Colonic mucosa (tissue), 4 donors: ENCODE measurements around the gene NFE2L1. TPM values are rescaled to one million over a fixed set of nuclear protein-coding genes. Genes with fewer than 3 reads are reported as not detected.
A peak's percentile ranks its signal among the peaks of the same experiment; 100 is the strongest.

ENCODE experiments used
- DNase-seq: peaks from one replicate; pipeline ENCODE4 v3.0.0-alpha.2; 2020
- H3K27ac ChIP-seq: fragments of 200-600 bp; one replicate; pipeline ENCODE4 v1.8.0; 2021
- H3K27me3 ChIP-seq: fragments of 200-600 bp; one replicate; pipeline ENCODE4 v1.8.0; 2021
- H3K36me3 ChIP-seq: fragments of 200-600 bp; one replicate; pipeline ENCODE4 v1.8.0; 2021
- H3K4me1 ChIP-seq: fragments of 200-600 bp; one replicate; pipeline ENCODE4 v1.8.0; 2021; ENCODE audit warnings: mild to moderate bottlenecking
- H3K4me3 ChIP-seq: fragments of 200-600 bp; one replicate; pipeline ENCODE4 v1.8.0; 2021
- H3K9ac ChIP-seq, 2 donors: one replicate each; pipeline ENCODE4 v1.7.0; 2013; ENCODE audit warnings: control low read depth in 2 of 2, low read depth in 2 of 2, low read length in 2 of 2
- H3K9me3 ChIP-seq: fragments of 200-600 bp; one replicate; pipeline ENCODE4 v1.8.0; 2021
- intact Hi-C: fragments of 100-400 bp; cut with DNase I; formaldehyde crosslinking; loops from one replicate; pipeline ENCODE4 v1.14.1; 2022
- total RNA-seq, 2 donors: library from RNA; stranded (reverse); fragmentation: NEBNext Ultra II Directional in 1 of 2; extraction: Animal tissue kit (Norgen Biotek cat#: 25700) in 1 of 2; gene quantifications; one replicate each; pipeline ENCODE4 v1.2.1, GENCODE V29; 2021
- TF ChIP-seq, protein P1 (sequence below): fragments of 200-600 bp; IDR thresholded peaks from one replicate; pipeline ENCODE4 v1.8.0; 2022; ENCODE audit warnings: antibody characterized with exemption, mild to moderate bottlenecking
- donor health status: healthy.
- donor health status: DM: no; HTN: no; CAD: no.
- donor health status: DM: no; HTN: no; CAD: no.

NFE2L1 gene
- total RNA-seq, 2 donors from 2014 or later, result 158 to 264 TPM

GRCh38 chr17:48045316-48046001 is 2.7 kb upstream of the NFE2L1 start:
- H3K36me3 ChIP-seq, result no peaks in the 10 kb centered on the region
- peaks cover 14% of the 10 kb centered on the region for H3K4me1 ChIP-seq
- TF ChIP-seq, protein P1, sequence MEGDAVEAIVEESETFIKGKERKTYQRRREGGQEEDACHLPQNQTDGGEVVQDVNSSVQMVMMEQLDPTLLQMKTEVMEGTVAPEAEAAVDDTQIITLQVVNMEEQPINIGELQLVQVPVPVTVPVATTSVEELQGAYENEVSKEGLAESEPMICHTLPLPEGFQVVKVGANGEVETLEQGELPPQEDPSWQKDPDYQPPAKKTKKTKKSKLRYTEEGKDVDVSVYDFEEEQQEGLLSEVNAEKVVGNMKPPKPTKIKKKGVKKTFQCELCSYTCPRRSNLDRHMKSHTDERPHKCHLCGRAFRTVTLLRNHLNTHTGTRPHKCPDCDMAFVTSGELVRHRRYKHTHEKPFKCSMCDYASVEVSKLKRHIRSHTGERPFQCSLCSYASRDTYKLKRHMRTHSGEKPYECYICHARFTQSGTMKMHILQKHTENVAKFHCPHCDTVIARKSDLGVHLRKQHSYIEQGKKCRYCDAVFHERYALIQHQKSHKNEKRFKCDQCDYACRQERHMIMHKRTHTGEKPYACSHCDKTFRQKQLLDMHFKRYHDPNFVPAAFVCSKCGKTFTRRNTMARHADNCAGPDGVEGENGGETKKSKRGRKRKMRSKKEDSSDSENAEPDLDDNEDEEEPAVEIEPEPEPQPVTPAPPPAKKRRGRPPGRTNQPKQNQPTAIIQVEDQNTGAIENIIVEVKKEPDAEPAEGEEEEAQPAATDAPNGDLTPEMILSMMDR, result no peak
- no peak overlapping the region for H3K4me3 ChIP-seq
- intact Hi-C loops, result no loop called here
- H3K27ac ChIP-seq, result peak overlapping the region; percentile 48
- H3K9me3 ChIP-seq, result no peaks in the 10 kb centered on the region
- no peaks in the 10 kb centered on the region for H3K27me3 ChIP-seq
- H3K9ac ChIP-seq, result peak overlapping the region in 1 of 2 donors; percentile 24
- DNase-seq, result peak; percentile 79

DNA sequence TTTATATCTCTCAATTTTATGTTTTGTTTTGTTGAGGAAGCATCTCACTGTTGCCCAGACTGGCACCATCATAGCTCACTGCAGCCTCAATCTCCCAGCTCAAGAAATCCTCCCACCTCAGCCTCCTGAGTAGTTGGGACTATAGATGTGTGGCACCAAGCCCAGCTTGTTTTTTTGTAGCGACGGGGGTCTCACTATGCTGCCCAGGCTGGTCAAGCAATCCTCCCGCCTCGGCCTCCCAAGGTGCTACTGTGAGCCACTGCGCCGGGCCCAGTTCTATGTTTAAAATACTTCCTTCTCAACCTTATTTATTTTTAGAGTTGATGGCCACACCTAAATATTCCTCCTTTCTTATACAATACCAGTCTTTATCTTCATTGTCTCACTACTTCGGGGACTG is 1.9 kb upstream of the NFE2L1 start:
- no peak for DNase-seq
- intact Hi-C loops, result no loop called here
- TF ChIP-seq, protein P1, result no peak
- Histone ChIP-seq H3K4me1 (peaks cover 21% of the 10 kb centered on the region), H3K4me3 (no peak overlapping the region), H3K9me3 (no peaks in the 10 kb centered on the region), H3K9ac (no peak overlapping the region), H3K27me3 (no peaks in the 10 kb centered on the region), H3K27ac (peak overlapping the region; percentile 48), H3K36me3 (peaks cover 4% of the 10 kb centered on the region)

- Histone ChIP-seq H3K27me3 (no peaks in the 10 kb centered on the region), H3K9me3 (no peaks in the 10 kb centered on the region), H3K4me3 (peak overlapping the region; percentile 65), H3K27ac (peak overlapping the region; percentile 95), H3K9ac (peak overlapping the region; percentile 81 to 98), H3K4me1 (peaks cover 30% of the 10 kb centered on the region), H3K36me3 (peaks cover 5% of the 10 kb centered on the region)
- intact Hi-C loops, result no loop called here
- TF ChIP-seq, protein P1, result no peak
- DNase-seq, result no peak
Measured at GRCh38 chr17:48047113-48047740, 932 bp upstream of the NFE2L1 start.

- Histone ChIP-seq H3K27ac (peak overlapping the region; percentile 95), H3K36me3 (peaks cover 5% of the 10 kb centered on the region), H3K9ac (peak overlapping the region; percentile 80 to 98), H3K4me3 (peak overlapping the region; percentile 65), H3K9me3 (no peaks in the 10 kb centered on the region), H3K4me1 (peaks cover 44% of the 10 kb centered on the region), H3K27me3 (no peaks in the 10 kb centered on the region)
- peak; percentile 94 for DNase-seq
- intact Hi-C loops, result no loop called here
- TF ChIP-seq, protein P1, result no peak
Measured at GRCh38 chr17:48048384-48049126, 396 bp downstream of the NFE2L1 start.

DNA sequence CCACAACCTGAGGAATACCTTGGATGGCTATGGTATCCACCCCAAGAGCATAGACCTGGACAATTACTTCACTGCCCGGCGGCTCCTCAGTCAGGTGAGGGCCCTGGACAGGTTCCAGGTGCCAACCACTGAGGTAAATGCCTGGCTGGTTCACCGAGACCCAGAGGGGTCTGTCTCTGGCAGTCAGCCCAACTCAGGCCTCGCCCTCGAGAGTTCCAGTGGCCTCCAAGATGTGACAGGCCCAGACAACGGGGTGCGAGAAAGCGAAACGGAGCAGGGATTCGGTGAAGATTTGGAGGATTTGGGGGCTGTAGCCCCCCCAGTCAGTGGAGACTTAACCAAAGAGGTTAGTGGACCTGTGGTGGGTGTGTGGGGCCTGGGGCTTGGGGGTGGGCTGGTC is 3.1 kb downstream of the NFE2L1 start:
- Histone ChIP-seq H3K4me3 (no peak overlapping the region), H3K9me3 (no peaks in the 10 kb centered on the region), H3K36me3 (peaks cover 5% of the 10 kb centered on the region), H3K27ac (peak overlapping the region; percentile 95), H3K4me1 (peaks cover 56% of the 10 kb centered on the region), H3K9ac (peak overlapping the region; percentile 29 to 48), H3K27me3 (no peaks in the 10 kb centered on the region)
- intact Hi-C loops, result no loop called here
- DNase-seq, result no peak
- TF ChIP-seq, protein P1, result no peak
